ENCODE measurements around the gene POLG. TPM values are rescaled to one million over a fixed set of nuclear protein-coding genes. Genes with fewer than 3 reads are reported as not detected.

Gene POLG
- total and polyA plus RNA-seq, 2 of the 4 experiments (the other 2 are of a cell fraction): 19.9 to 30.6 TPM

- no peak for TF ChIP-seq RAD21 (IDR thresholded peaks at IDR 0.05; ENCODE audit: low read length)
Observed at GRCh38 chr15:89370120-89370977, 35.7 kb upstream of the POLG start (continued).

GRCh38 chr15:89369341-89369947, 34.8 kb upstream of the POLG start:
- H4K5ac ChIP-seq (ENCODE audit: low read depth, low read length): no peak overlapping the region
- CTCF ChIA-PET: no interaction called here
- TF ChIP-seq BHLHE40 (IDR thresholded peaks at IDR 0.05; ENCODE audit: low read depth, low read length) (no peak), CTCF (conservative IDR thresholded peaks at IDR 0.05; ENCODE audit: low read depth, low read length) (no peak), CEBPB (IDR thresholded peaks at IDR 0.05; ENCODE audit: low read depth, low read length) (no peak), RFX5 (IDR thresholded peaks at IDR 0.05; ENCODE audit: low read depth, low read length) (no peak), NFE2L2 (IDR thresholded peaks at IDR 0.05; ENCODE audit: low read depth, low read length) (no peak), MAZ (IDR thresholded peaks at IDR 0.05; ENCODE audit: borderline replicate concordance, low read depth, low read length) (no peak), RCOR1 (IDR thresholded peaks at IDR 0.05; ENCODE audit: insufficient replicate concordance, low read length) (no peak), ELK1 (IDR thresholded peaks at IDR 0.05; ENCODE audit: borderline replicate concordance, low read depth, low read length) (no peak), SMC3 (IDR thresholded peaks at IDR 0.05; ENCODE audit: low read depth, low read length) (no peak), USF2 (IDR thresholded peaks at IDR 0.05; ENCODE audit: low read depth, low read length) (no peak)

More at GRCh38 chr15:89369341-89369947, 34.8 kb upstream of the POLG start:
- BruUV-seq (replicated peaks): no TSS peak
- Histone ChIP-seq H3K27me3 (ENCODE audit: control insufficient read depth, insufficient read depth, low read length) (peaks cover 96% of the 10 kb centered on the region), H3K4me3 (ENCODE audit: insufficient read depth, low read depth, low read length) (no peak overlapping the region), H3K18ac (ENCODE audit: low read depth, low read length) (no peak overlapping the region), H2BK15ac (ENCODE audit: low read depth, low read length) (no peak overlapping the region), H3K4me1 (ENCODE audit: control insufficient read depth, insufficient read depth, low read length) (no peaks in the 10 kb centered on the region), H3K14ac (replicated peaks; ENCODE audit: low read depth, low read length) (no peak overlapping the region), H2BK5ac (ENCODE audit: low read depth, low read length, poor library complexity, severe bottlenecking) (no peak overlapping the region), H3K27ac (ENCODE audit: insufficient read depth, low read length) (no peak overlapping the region), H3K56ac (ENCODE audit: extremely low read depth, insufficient read depth, low read length) (no peak overlapping the region), H3K36me3 (ENCODE audit: control insufficient read depth, insufficient read depth, low read length) (no peaks in the 10 kb centered on the region), H4K8ac (ENCODE audit: low read depth in 2 of 2, low read length in 2 of 2) (no peak overlapping the region), H2AK9ac (replicated peaks; ENCODE audit: low read depth, low read length, poor library complexity) (no peak overlapping the region), H2AFZ (replicated peaks; ENCODE audit: low read length, poor library complexity) (no peak overlapping the region), H3K9me3 (ENCODE audit: control insufficient read depth, insufficient read depth, low read length) (peaks cover 2% of the 10 kb centered on the region), H2BK20ac (ENCODE audit: low read depth, low read length) (no peak overlapping the region), H3K9me1 (ENCODE audit: insufficient read depth, low read length) (no peaks in the 10 kb centered on the region), H3K23ac (ENCODE audit: low read depth, low read length) (no peak overlapping the region), H3K4me2 (ENCODE audit: low read depth, low read length) (no peak overlapping the region), H3K9ac (ENCODE audit: low read depth, low read length) (no peak overlapping the region), H4K20me1 (ENCODE audit: insufficient read depth, low read length) (peaks cover 6% of the 10 kb centered on the region; the same call in 1 of the 2 replicates), H2BK120ac (ENCODE audit: low read depth, low read length) (no peak overlapping the region), H3K4ac (ENCODE audit: low read depth, low read length) (no peak overlapping the region), H2AK5ac (ENCODE audit: low read depth, low read length) (no peak overlapping the region), H3K79me1 (ENCODE audit: low read depth in 1 of 2, low read length in 2 of 2) (no peaks in the 10 kb centered on the region), H4K91ac (ENCODE audit: insufficient read depth, low read depth, low read length) (no peak overlapping the region)
- WGBS, 2 experiments (ENCODE audit: extremely low coverage in 2 of 2, insufficient read length in 1 of 2): no CpG with 5 or more reads among the region's 3 CpGs
- in situ Hi-C loops (cut with MboI; ENCODE audit: low sequenced_read_pairs) (no loop called here), dilution Hi-C loops (cut with HindIII; ENCODE audit: low sequenced_read_pairs, unreplicated experiment) (no loop called here), intact Hi-C loops (cut with micrococcal nuclease) (no loop called here)
- POLR2A ChIA-PET (ENCODE audit: unreplicated experiment): no interaction called here
- DNase-seq (no peak), ATAC-seq (ENCODE audit: low read depth) (no peak)

Measured in IMR-90 (cell line).